Panc1 (cell line): ENCODE measurements around the gene MTA1.

Experiments
- POLR2AphosphoS5 ChIP-seq: IDR thresholded peaks from 2 replicates; pipeline ENCODE4 v1.6.1; 2012; ENCODE audit warnings: mild to moderate bottlenecking, low read depth, low read length, moderate library complexity
- SIN3A ChIP-seq: IDR thresholded peaks from 2 replicates; pipeline ENCODE4 v1.6.1; 2012; ENCODE audit warnings: low read depth, mild to moderate bottlenecking, low read length, moderate library complexity, borderline replicate concordance; ENCODE audit not compliant: insufficient read depth
- TCF7L2 ChIP-seq: IDR thresholded peaks from 2 replicates; pipeline ENCODE4 v1.6.1; 2011; ENCODE audit warnings: mild to moderate bottlenecking, low read depth, low read length, inconsistent platforms
- TF ChIP-seq, protein P1 (sequence below), 2 experiments: IDR thresholded peaks; 2 replicates each; pipeline ENCODE4 v1.6.1; 2011 to 2012; ENCODE audit warnings: low read depth in 2 of 2, control low read depth in 1 of 2, low read length in 1 of 2, mild to moderate bottlenecking in 1 of 2, moderate library complexity in 1 of 2; ENCODE audit not compliant: insufficient read depth in 1 of 2
- TF ChIP-seq, protein P2 (sequence below): fragments of 450-650 bp; IDR thresholded peaks from 2 replicates; pipeline ENCODE4 v1.5.1; 2017; ENCODE audit warnings: mild to moderate bottlenecking

DNA sequence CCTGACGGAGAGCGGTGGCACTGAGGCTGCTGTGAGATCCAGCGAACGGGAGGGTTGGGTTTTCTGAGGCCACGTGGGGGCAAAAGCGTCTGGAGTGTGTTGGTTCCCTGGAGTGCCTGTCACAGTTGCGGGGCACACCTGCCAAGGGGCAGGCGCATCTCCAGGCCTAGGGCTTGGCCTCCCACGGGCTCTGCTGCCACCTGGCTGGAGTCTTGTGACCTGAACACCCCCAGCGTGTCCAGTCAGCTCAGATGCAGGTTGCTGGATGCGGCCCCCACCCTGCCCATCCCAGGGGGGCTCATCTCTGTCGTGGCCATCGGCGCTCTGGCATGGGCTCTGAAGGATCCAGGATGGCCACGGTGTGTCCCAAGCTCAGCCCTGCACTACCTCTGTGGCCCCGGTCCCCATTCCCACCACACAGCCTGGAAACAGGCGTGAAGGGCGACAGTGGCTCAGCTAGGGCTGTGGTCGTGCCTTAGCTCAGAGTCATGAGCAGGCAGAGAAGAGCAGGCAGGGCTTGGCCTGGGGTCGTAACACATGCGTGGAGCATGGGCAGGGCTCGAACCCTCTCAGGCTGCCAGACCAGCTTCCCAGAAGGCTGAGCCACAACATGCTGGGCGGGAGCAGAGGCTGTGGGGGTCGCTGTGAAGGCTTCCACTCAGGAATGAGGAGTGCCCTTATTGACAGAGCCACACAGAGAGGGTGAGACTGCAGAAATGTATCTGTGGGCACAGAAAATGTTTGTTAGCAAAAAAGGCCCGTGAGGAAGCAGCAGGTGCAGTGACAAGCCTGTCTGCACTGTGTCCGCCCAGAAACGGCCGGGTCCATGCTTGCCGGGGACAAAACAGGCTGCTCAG lies 31.5 kb downstream of the MTA1 start:
- TF ChIP-seq, protein P1, sequence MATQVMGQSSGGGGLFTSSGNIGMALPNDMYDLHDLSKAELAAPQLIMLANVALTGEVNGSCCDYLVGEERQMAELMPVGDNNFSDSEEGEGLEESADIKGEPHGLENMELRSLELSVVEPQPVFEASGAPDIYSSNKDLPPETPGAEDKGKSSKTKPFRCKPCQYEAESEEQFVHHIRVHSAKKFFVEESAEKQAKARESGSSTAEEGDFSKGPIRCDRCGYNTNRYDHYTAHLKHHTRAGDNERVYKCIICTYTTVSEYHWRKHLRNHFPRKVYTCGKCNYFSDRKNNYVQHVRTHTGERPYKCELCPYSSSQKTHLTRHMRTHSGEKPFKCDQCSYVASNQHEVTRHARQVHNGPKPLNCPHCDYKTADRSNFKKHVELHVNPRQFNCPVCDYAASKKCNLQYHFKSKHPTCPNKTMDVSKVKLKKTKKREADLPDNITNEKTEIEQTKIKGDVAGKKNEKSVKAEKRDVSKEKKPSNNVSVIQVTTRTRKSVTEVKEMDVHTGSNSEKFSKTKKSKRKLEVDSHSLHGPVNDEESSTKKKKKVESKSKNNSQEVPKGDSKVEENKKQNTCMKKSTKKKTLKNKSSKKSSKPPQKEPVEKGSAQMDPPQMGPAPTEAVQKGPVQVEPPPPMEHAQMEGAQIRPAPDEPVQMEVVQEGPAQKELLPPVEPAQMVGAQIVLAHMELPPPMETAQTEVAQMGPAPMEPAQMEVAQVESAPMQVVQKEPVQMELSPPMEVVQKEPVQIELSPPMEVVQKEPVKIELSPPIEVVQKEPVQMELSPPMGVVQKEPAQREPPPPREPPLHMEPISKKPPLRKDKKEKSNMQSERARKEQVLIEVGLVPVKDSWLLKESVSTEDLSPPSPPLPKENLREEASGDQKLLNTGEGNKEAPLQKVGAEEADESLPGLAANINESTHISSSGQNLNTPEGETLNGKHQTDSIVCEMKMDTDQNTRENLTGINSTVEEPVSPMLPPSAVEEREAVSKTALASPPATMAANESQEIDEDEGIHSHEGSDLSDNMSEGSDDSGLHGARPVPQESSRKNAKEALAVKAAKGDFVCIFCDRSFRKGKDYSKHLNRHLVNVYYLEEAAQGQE (IDR thresholded peaks at IDR 0.05; ENCODE audit: insufficient read depth in 1 of 2, low read depth in 2 of 2, low read length in 1 of 2) = no peak
- TF ChIP-seq, protein P2, sequence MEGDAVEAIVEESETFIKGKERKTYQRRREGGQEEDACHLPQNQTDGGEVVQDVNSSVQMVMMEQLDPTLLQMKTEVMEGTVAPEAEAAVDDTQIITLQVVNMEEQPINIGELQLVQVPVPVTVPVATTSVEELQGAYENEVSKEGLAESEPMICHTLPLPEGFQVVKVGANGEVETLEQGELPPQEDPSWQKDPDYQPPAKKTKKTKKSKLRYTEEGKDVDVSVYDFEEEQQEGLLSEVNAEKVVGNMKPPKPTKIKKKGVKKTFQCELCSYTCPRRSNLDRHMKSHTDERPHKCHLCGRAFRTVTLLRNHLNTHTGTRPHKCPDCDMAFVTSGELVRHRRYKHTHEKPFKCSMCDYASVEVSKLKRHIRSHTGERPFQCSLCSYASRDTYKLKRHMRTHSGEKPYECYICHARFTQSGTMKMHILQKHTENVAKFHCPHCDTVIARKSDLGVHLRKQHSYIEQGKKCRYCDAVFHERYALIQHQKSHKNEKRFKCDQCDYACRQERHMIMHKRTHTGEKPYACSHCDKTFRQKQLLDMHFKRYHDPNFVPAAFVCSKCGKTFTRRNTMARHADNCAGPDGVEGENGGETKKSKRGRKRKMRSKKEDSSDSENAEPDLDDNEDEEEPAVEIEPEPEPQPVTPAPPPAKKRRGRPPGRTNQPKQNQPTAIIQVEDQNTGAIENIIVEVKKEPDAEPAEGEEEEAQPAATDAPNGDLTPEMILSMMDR = no peak
- TF ChIP-seq POLR2AphosphoS5 (no peak), TCF7L2 (no peak), SIN3A (no peak)
